Panc1 (cell line): Measurements from ENCODE around the gene ACER1. TPM values are rescaled to one million over a fixed set of nuclear protein-coding genes. Genes with fewer than 3 reads are reported as not detected.

Source experiments
- ATAC-seq: fragments of 200-7000 bp; cut with Tn5 transposase; 2 replicates; pipeline ENCODE4 v1.9.1; 2020; ENCODE audit warnings: mild to moderate bottlenecking, moderate library complexity
- BruUV-seq: library from RNA; stranded (reverse); fragments of 400-500 nt; replicated peaks from 2 replicates; lab custom pipeline; 2021; lab: Mats Ljungman, UMichigan
- CTCF ChIA-PET: fragments of 300-600 bp; sonication (Branson Sonifier 250); formaldehyde crosslinking; loops from one replicate; lab custom pipeline; 2022; ENCODE audit warnings: antibody characterized with exemption; lab: Charles Lee
- POLR2A ChIA-PET: fragments of 300-600 bp; sonication (Branson Sonifier 250); formaldehyde crosslinking; loops from one replicate; lab custom pipeline; 2022; ENCODE audit warnings: antibody characterized with exemption; lab: Charles Lee
- DNase-seq: peaks from one replicate; pipeline ENCODE4 v3.0.0-alpha.2; 2010; ENCODE audit warnings: low read depth, low spot score
- H3K27ac ChIP-seq: 2 replicates; pipeline ENCODE4 v1.5.1; 2011; ENCODE audit warnings: mild to moderate bottlenecking, low read length, inconsistent platforms
- H3K27me3 ChIP-seq: fragments of 200-500 bp; sonication (Bioruptor generic); 2 replicates; pipeline ENCODE4 v1.6.0; 2014; ENCODE audit warnings: low read length, inconsistent platforms; ENCODE audit not compliant: control insufficient read depth, insufficient read depth
- H3K36me3 ChIP-seq: fragments of 200-500 bp; sonication (Bioruptor generic); 2 replicates; pipeline ENCODE4 v1.5.1; 2014; ENCODE audit warnings: inconsistent platforms, mild to moderate bottlenecking, low read length, moderate library complexity; ENCODE audit not compliant: control insufficient read depth, insufficient read depth
- H3K4me1 ChIP-seq: 2 replicates; pipeline ENCODE4 v1.5.1; 2011; ENCODE audit warnings: inconsistent platforms, mild to moderate bottlenecking, low read length, moderate library complexity; ENCODE audit not compliant: control insufficient read depth, insufficient read depth
- H3K4me3 ChIP-seq, 2 experiments: 2 replicates each; pipeline ENCODE4 v1.5.1; 2011 to 2012; ENCODE audit warnings: low read depth in 2 of 2, low read length in 2 of 2, mild to moderate bottlenecking in 2 of 2, inconsistent platforms in 1 of 2, moderate library complexity in 1 of 2
- H3K9me3 ChIP-seq: fragments of 200-500 bp; sonication (Bioruptor generic); 2 replicates; pipeline ENCODE4 v1.5.1; 2014; ENCODE audit warnings: low read depth, mild to moderate bottlenecking, inconsistent platforms, low read length, moderate library complexity; ENCODE audit not compliant: control insufficient read depth, insufficient read depth
- POLR2AphosphoS5 ChIP-seq: IDR thresholded peaks from 2 replicates; pipeline ENCODE4 v1.6.1; 2012; ENCODE audit warnings: mild to moderate bottlenecking, low read depth, low read length, moderate library complexity
- SIN3A ChIP-seq: IDR thresholded peaks from 2 replicates; pipeline ENCODE4 v1.6.1; 2012; ENCODE audit warnings: low read depth, mild to moderate bottlenecking, low read length, moderate library complexity, borderline replicate concordance; ENCODE audit not compliant: insufficient read depth
- TCF7L2 ChIP-seq: IDR thresholded peaks from 2 replicates; pipeline ENCODE4 v1.6.1; 2011; ENCODE audit warnings: mild to moderate bottlenecking, low read depth, low read length, inconsistent platforms
- in situ Hi-C: cut with HindIII; loops from 2 replicates; pipeline ENCODE4 v1.10.0; 2016; ENCODE audit warnings: low sequenced_read_pairs, low pct_unique_long_range_greater_than_20kb
- intact Hi-C: fragments of 100-400 bp; cut with micrococcal nuclease; formaldehyde crosslinking; loops from one replicate; pipeline ENCODE4 v1.10.0; 2022; ENCODE audit not compliant: unreplicated experiment
- total RNA-seq: library from RNA; stranded (reverse); gene quantifications from one replicate; pipeline ENCODE4 v1.2.1, GENCODE V29; 2021; ENCODE audit not compliant: unreplicated experiment
- TF ChIP-seq, protein P1 (sequence below), 2 experiments: IDR thresholded peaks; 2 replicates each; pipeline ENCODE4 v1.6.1; 2011 to 2012; ENCODE audit warnings: low read depth in 2 of 2, control low read depth in 1 of 2, low read length in 1 of 2, mild to moderate bottlenecking in 1 of 2, moderate library complexity in 1 of 2; ENCODE audit not compliant: insufficient read depth in 1 of 2
- TF ChIP-seq, protein P2 (sequence below): fragments of 450-650 bp; IDR thresholded peaks from 2 replicates; pipeline ENCODE4 v1.5.1; 2017; ENCODE audit warnings: mild to moderate bottlenecking

ACER1 gene
- total RNA-seq, 1 experiment from 2014 or later: not detected

DNA sequence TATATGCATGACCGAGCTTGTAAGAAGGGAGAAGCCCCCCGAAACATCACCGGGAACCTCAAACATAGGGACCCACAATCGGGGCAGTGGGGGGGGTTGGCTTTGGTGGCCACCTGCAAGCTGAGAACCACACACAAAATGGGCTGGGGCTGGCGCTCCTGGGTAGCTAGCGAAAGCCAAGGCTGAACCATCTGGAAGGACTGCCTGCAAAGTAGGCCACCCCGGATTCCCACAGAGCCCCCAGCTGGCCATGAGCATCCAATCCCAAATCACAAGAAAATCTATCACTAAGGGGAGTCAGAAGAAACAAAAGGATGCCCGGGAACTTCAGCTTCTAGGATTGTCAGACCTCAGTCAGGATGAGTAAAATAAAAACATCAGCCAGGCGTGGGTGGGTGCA, 45.1 kb upstream of the ACER1 start:
- no peak for ATAC-seq
- POLR2A ChIA-PET: interaction anchor here (0.6 to 0.7 kb wide), 2 partner anchors 45 to 110 kb away, joined by 3 read pairs; no protein-coding TSS in a partner anchor
- TF ChIP-seq, protein P1, sequence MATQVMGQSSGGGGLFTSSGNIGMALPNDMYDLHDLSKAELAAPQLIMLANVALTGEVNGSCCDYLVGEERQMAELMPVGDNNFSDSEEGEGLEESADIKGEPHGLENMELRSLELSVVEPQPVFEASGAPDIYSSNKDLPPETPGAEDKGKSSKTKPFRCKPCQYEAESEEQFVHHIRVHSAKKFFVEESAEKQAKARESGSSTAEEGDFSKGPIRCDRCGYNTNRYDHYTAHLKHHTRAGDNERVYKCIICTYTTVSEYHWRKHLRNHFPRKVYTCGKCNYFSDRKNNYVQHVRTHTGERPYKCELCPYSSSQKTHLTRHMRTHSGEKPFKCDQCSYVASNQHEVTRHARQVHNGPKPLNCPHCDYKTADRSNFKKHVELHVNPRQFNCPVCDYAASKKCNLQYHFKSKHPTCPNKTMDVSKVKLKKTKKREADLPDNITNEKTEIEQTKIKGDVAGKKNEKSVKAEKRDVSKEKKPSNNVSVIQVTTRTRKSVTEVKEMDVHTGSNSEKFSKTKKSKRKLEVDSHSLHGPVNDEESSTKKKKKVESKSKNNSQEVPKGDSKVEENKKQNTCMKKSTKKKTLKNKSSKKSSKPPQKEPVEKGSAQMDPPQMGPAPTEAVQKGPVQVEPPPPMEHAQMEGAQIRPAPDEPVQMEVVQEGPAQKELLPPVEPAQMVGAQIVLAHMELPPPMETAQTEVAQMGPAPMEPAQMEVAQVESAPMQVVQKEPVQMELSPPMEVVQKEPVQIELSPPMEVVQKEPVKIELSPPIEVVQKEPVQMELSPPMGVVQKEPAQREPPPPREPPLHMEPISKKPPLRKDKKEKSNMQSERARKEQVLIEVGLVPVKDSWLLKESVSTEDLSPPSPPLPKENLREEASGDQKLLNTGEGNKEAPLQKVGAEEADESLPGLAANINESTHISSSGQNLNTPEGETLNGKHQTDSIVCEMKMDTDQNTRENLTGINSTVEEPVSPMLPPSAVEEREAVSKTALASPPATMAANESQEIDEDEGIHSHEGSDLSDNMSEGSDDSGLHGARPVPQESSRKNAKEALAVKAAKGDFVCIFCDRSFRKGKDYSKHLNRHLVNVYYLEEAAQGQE (IDR thresholded peaks at IDR 0.05; ENCODE audit: insufficient read depth in 1 of 2, low read depth in 2 of 2, low read length in 1 of 2): no peak
- TF ChIP-seq SIN3A (no peak), POLR2AphosphoS5 (no peak), TCF7L2 (no peak)
- TF ChIP-seq, protein P2, sequence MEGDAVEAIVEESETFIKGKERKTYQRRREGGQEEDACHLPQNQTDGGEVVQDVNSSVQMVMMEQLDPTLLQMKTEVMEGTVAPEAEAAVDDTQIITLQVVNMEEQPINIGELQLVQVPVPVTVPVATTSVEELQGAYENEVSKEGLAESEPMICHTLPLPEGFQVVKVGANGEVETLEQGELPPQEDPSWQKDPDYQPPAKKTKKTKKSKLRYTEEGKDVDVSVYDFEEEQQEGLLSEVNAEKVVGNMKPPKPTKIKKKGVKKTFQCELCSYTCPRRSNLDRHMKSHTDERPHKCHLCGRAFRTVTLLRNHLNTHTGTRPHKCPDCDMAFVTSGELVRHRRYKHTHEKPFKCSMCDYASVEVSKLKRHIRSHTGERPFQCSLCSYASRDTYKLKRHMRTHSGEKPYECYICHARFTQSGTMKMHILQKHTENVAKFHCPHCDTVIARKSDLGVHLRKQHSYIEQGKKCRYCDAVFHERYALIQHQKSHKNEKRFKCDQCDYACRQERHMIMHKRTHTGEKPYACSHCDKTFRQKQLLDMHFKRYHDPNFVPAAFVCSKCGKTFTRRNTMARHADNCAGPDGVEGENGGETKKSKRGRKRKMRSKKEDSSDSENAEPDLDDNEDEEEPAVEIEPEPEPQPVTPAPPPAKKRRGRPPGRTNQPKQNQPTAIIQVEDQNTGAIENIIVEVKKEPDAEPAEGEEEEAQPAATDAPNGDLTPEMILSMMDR: no peak

DNA sequence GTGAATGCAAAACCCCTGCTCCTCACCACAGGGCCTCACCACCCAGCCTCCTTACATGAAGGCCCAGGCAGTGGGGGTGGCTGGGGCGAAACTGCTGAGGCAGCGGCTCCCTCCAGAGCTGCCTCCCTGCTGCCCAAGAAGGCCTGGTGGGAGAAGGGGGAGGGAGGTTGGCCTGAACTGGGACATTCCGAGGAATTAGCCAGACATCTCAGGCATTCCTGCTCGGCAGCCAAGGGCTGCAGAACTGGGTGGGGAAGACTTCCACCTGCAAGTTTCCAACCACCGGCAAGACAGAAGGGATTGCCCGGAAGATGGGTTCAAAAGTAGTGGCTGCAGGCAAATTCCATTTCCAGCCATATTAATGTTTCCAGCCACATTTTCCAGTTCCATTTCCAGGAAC, 44.6 kb upstream of the ACER1 start:
- Histone ChIP-seq H3K27me3 (no peaks in the 10 kb centered on the region), H3K4me1 (peaks cover 2% of the 10 kb centered on the region), H3K9me3 (no peaks in the 10 kb centered on the region), H3K36me3 (no peaks in the 10 kb centered on the region), H3K27ac (no peak overlapping the region), H3K4me3 (no peak overlapping the region)
- POLR2A ChIA-PET: no interaction called here
- intact Hi-C loops (no loop called here), in situ Hi-C loops (no loop called here)
- CTCF ChIA-PET: no interaction called here
- no peak for ATAC-seq
- no peak for TF ChIP-seq SIN3A
- TF ChIP-seq TCF7L2: no peak
- TF ChIP-seq POLR2AphosphoS5: no peak
- TF ChIP-seq, protein P1 (IDR thresholded peaks at IDR 0.05; ENCODE audit: insufficient read depth in 1 of 2, low read depth in 2 of 2, low read length in 1 of 2): no peak
- TF ChIP-seq, protein P2: no peak
- no TSS peak for BruUV-seq
- no peak for DNase-seq

More for the DNA sequence above, 45.1 kb upstream of the ACER1 start:
- no peaks in the 10 kb centered on the region for H3K27me3 ChIP-seq
- BruUV-seq: no TSS peak
- H3K27ac ChIP-seq: no peak overlapping the region
- no peaks in the 10 kb centered on the region for H3K9me3 ChIP-seq
- H3K4me1 ChIP-seq: peaks cover 2% of the 10 kb centered on the region
- DNase-seq: no peak
- in situ Hi-C loops: no loop called here
- intact Hi-C loops: no loop called here
- no peak overlapping the region for H3K4me3 ChIP-seq
- no peaks in the 10 kb centered on the region for H3K36me3 ChIP-seq
- CTCF ChIA-PET: no interaction called here
